C4-2B (cell line): Measurements from ENCODE around the gene MAP2K3.

Source experiments
- CTCF ChIP-seq: fragments of 450-650 bp; conservative IDR thresholded peaks from 2 replicates; pipeline ENCODE4 v1.5.1; 2017; ENCODE audit warnings: mild to moderate bottlenecking
- ZFX ChIP-seq: fragments of 450-650 bp; IDR thresholded peaks from 2 replicates; pipeline ENCODE4 v1.6.1; 2017

GRCh38 chr17:21355586-21355985 is 71.1 kb downstream of the MAP2K3 start:
- TF ChIP-seq CTCF, result no peak
- no peak for TF ChIP-seq ZFX
